Suprapubic skin (tissue), 4 donors: ENCODE data around the gene PJVK.

Experiments
- EP300 ChIP-seq: sonication (generic); formaldehyde crosslinking; IDR thresholded peaks from one replicate; pipeline ENCODE4 v1.6.1; 2017; ENCODE audit warnings: antibody characterized with exemption
- POLR2A ChIP-seq, 2 donors: fragments of 450-650 bp; IDR thresholded peaks; one replicate each; pipeline ENCODE4 v1.6.1; 2017; ENCODE audit warnings: antibody characterized with exemption in 2 of 2, mild to moderate bottlenecking in 2 of 2, moderate library complexity in 2 of 2
- POLR2AphosphoS5 ChIP-seq, 3 donors: sonication (generic); formaldehyde crosslinking; IDR thresholded peaks; one replicate each; pipeline ENCODE4 v1.6.1; 2017; ENCODE audit warnings: antibody characterized with exemption in 3 of 3
- TF ChIP-seq, protein P1 (sequence below), 2 donors: fragments of 200-600 bp in 1 of 2; fragments of 450-650 bp in 1 of 2; sonication (generic) in 1 of 2; IDR thresholded peaks; one replicate each; pipeline ENCODE4 v1.5.1; 2016 to 2019; ENCODE audit warnings: antibody characterized with exemption in 2 of 2, mild to moderate bottlenecking in 1 of 2, moderate library complexity in 1 of 2

GRCh38 chr2:178506101-178506500, 54.9 kb downstream of the PJVK start:
- TF ChIP-seq, protein P1, sequence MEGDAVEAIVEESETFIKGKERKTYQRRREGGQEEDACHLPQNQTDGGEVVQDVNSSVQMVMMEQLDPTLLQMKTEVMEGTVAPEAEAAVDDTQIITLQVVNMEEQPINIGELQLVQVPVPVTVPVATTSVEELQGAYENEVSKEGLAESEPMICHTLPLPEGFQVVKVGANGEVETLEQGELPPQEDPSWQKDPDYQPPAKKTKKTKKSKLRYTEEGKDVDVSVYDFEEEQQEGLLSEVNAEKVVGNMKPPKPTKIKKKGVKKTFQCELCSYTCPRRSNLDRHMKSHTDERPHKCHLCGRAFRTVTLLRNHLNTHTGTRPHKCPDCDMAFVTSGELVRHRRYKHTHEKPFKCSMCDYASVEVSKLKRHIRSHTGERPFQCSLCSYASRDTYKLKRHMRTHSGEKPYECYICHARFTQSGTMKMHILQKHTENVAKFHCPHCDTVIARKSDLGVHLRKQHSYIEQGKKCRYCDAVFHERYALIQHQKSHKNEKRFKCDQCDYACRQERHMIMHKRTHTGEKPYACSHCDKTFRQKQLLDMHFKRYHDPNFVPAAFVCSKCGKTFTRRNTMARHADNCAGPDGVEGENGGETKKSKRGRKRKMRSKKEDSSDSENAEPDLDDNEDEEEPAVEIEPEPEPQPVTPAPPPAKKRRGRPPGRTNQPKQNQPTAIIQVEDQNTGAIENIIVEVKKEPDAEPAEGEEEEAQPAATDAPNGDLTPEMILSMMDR (IDR thresholded peaks at IDR 0.05), result no peak
- TF ChIP-seq EP300 (no peak), POLR2AphosphoS5 (IDR thresholded peaks at IDR 0.05) (no peak), POLR2A (IDR thresholded peaks at IDR 0.05) (no peak)
